CD4-positive, alpha-beta T cell treated with Interleukin-10 for 1 hour (primary cell): Measurements from ENCODE around the gene ATXN1L.
"Not testable (repeated sequence)": the region's sequence is repeated elsewhere in the genome, so short reads cannot be mapped to it uniquely, and the experiment has no call there.

Experiments used
- DNase-seq: peaks from one replicate; pipeline ENCODE4 v3.0.0-alpha.2; 2020

Gene ATXN1L

DNA sequence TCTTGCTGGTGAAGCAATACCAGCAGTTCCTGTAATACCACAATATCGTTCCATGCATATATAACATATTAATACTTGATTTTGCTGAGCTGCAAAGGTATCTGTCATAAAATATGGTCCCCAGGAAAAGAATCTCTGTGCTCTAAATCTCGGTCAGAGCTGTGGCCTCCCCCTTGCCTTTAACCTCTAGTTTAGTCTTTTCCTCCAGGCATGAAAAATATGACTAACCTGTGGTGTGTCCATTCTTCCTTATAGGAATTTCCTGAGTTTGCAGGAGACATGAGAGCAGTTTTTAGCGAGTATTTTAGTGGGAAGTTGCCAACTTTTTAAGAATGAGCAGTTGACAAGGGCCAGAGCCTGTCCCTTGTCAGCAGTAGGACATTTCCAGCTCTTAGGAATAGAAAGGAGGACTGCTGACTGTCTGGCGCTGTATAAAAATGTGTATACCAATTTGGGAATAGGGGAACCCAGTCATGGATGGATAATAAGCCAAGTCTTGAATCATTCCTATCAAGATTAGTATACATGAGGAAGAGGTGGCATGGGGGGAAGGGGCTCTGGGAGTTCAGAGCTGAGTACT lies 8.7 kb downstream of the ATXN1L start:
- no peak for DNase-seq

GRCh38 chr16:71855937-71856662 lies 10.3 kb downstream of the ATXN1L start:
- DNase-seq, result peak; percentile 42

DNA sequence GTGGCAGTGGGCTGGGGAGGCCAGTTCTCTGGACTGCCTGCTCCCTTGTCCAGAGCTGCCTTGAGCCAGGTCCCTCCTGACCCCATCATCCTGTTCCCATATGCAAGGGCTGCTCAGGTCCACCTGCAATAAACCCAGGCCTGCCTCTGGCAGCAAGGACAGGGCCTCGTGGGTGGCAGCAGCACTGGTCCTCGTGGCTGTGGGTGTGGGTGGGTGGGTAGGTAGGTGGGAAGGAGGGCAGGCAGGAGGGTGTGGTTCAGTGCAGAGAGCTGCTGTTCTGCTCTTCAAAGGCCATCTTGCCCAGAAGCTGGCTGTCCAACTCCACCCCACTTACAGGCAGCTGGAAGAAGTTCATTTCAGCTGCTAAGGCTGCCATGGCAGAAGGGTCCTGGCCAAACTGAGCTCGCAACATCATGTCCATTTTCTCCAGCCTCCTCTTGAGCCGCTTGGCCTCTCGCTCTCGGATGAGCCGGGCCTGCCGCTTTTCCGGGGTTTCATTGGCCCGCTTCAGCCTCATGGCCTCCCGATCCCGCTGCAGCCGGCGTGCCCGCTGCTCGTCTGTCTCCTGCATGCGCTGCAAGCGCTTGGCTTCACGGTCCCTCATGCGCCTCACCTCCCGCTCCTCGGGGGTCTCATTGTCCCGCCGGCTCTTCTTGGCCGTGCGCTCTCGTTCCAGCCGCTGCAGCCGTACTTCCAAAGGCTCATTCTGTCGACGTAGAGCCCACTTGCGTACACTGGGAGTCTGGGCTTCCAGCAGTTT lies 14.2 kb downstream of the ATXN1L start:
- DNase-seq, result no peak

DNA sequence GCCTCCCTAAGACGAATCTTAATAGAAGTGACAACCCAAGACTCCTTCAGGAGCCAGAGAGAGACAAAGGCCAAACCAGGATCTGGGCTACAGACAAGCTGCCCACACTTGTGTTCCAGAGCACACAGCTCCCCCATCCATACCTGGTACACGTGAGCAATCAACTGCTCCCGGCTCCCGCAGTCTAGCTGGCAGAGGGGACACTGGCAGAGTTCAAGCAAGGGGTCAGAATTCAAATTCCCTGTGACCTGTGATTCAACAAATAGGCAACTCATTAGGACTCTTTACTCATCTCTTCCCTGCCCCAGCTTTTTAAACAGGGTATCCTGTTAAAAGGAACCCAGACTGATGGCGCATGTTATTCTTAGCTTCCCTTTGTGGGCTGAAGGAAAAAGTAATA lies 18.2 kb downstream of the ATXN1L start:
- no peak for DNase-seq

- no peak for DNase-seq
Observed at GRCh38 chr16:71865173-71865863, 19.5 kb downstream of the ATXN1L start.

- DNase-seq, result not testable (repeated sequence)
Observed at GRCh38 chr16:71867175-71867574, 21.4 kb downstream of the ATXN1L start.

GRCh38 chr16:71867939-71868338 lies 22.2 kb downstream of the ATXN1L start:
- no peak for DNase-seq

- no peak for DNase-seq
Observed at GRCh38 chr16:71869089-71869488, 23.3 kb downstream of the ATXN1L start.

DNA sequence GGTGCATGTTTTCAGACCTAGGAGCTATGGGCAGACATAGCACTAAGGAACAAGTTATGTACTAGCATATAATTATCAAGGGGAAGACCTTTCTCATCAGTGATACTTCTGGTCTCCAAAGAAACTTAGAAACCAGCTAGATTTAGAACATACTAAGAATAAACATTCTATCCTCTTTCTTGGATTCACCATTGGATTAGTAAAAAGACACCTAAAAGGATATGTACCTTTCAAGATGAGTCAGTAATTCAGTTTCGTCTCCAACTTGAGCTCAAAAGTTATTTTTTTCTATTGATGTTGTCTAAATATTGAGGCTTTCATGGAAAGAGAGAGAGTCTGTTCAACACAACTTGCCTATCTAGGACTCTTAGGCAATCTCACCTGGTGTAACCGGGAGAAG lies 25.0 kb downstream of the ATXN1L start:
- DNase-seq, result no peak

GRCh38 chr16:71873199-71873598 lies 27.4 kb downstream of the ATXN1L start:
- DNase-seq, result no peak

DNA sequence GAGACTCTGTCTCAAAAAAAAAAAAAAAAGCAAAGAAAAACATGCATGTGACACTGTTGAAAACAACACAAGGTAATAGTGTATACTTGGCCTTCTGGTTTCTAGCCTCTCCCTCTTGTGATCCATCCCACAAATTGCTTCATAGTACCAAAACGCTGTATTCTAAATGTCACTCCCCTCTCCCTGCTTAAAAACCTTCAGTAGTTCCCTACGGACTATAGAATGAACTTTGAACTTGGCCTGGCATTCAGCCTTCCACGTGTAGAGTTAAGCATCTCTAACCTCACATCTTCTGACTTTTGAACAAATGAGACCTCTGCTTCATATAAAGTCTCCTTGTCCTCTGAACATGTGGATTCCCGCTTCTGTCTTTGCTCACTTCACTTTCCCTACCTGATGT lies 33.1 kb downstream of the ATXN1L start:
- DNase-seq, result no peak

- no peak for DNase-seq
Observed at GRCh38 chr16:71880176-71880575, 34.4 kb downstream of the ATXN1L start.

- peak; percentile 92 for DNase-seq
Observed at GRCh38 chr16:71882505-71883167, 36.9 kb downstream of the ATXN1L start.

DNA sequence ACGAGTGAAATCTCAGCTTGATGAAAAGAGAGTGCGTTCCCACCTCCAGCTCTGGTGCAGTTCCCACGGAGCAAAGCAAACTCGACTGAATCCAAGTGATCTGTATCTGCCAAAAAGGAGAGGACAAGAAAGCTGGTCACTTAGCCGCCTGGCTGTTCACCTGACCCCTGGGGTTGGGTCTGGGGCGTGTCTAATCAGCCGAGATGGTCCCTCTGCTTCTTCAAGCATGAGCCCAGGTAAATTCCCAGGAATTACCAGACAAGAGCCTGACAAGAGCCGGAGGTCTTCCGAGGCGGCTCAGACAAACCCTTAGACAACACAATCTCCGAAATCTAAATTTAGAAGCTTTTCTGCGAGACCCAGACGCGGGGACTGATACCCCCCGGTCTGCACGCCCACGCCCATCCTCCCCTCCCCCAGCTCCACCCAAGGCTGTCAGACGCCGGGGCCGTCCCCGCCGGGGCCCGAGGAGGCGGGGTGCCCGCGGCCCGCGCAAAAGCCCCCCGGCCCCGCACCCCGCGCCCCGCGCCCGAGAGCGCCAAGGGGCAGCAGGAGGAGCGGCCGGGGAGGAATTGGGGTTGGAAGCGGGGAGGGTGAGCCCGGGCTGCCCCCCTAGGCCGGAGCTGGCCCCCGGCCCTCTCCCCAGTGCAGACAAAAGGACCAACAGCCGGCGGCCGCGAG lies 37.5 kb downstream of the ATXN1L start:
- DNase-seq, result peak; percentile 63

GRCh38 chr16:71883849-71884638 lies 38.3 kb downstream of the ATXN1L start, which contains the start of gene ZNF821:
ZNF821 (minus strand) TSS chr16:71884182; CDS start chr16:71879946, 4,236 bp downstream.
- peak; percentile 82 for DNase-seq

- no peak for DNase-seq
Observed at GRCh38 chr16:71885261-71885650, 39.5 kb downstream of the ATXN1L start.

- no peak for DNase-seq
Observed at GRCh38 chr16:71889147-71889546, 43.4 kb downstream of the ATXN1L start.

- no peak for DNase-seq
Observed at GRCh38 chr16:71893888-71894228, 48.1 kb downstream of the ATXN1L start.

- peak; percentile 51 for DNase-seq
Observed at GRCh38 chr16:71894229-71894920, 48.6 kb downstream of the ATXN1L start.

GRCh38 chr16:71894921-71895678 lies 49.3 kb downstream of the ATXN1L start, which contains the start of gene IST1:
IST1 (plus strand) TSS chr16:71895531; CDS start chr16:71915641, 20,110 bp downstream.
- DNase-seq, result peak; percentile 98
